Osteoblast (primary cell): ENCODE data around the gene TRAK1. TPM values are rescaled to one million over a fixed set of nuclear protein-coding genes. Genes with fewer than 3 reads are reported as not detected.

Source experiments
- DNase-seq: peaks from one replicate; pipeline ENCODE4 v3.0.0; 2011; ENCODE audit warnings: low spot score, mixed read lengths; ENCODE audit not compliant: insufficient read length; ENCODE audit errors: missing footprints
- H2AFZ ChIP-seq: 2 replicates; pipeline ENCODE4 v1.6.0; 2011; ENCODE audit warnings: mild to moderate bottlenecking, low read length
- H3K27ac ChIP-seq: 2 replicates; pipeline ENCODE4 v1.5.1; 2011; ENCODE audit warnings: mild to moderate bottlenecking, low read depth, low read length, moderate library complexity
- H3K27me3 ChIP-seq: 2 replicates; pipeline ENCODE4 v1.6.0; 2012; ENCODE audit warnings: mild to moderate bottlenecking, control low read depth, inconsistent platforms, low read length, moderate library complexity; ENCODE audit not compliant: insufficient read depth
- H3K36me3 ChIP-seq: 2 replicates; pipeline ENCODE4 v1.5.1; 2011; ENCODE audit warnings: mild to moderate bottlenecking, low read length, control low read depth, moderate library complexity; ENCODE audit not compliant: insufficient read depth
- H3K4me1 ChIP-seq: 2 replicates; pipeline ENCODE4 v1.5.1; 2011; ENCODE audit warnings: mild to moderate bottlenecking, low read length, control low read depth, moderate library complexity; ENCODE audit not compliant: insufficient read depth
- H3K4me2 ChIP-seq: 2 replicates; pipeline ENCODE4 v1.6.0; 2011; ENCODE audit warnings: mild to moderate bottlenecking, low read length; ENCODE audit not compliant: insufficient read depth
- H3K4me3 ChIP-seq: fragments of 200-600 bp; sonication (generic); 3 replicates; pipeline ENCODE4 v1.5.1; 2012; ENCODE audit warnings: mild to moderate bottlenecking, low read length, inconsistent platforms; ENCODE audit not compliant: insufficient read depth
- H3K79me2 ChIP-seq: 2 replicates; pipeline ENCODE4 v1.6.0; 2012; ENCODE audit warnings: mild to moderate bottlenecking, low read length, control low read depth, inconsistent platforms; ENCODE audit not compliant: insufficient read depth
- H3K9me3 ChIP-seq: 2 replicates; pipeline ENCODE4 v1.5.1; 2011; ENCODE audit warnings: low read depth, low read length, control low read depth
- H4K20me1 ChIP-seq: 2 replicates; pipeline ENCODE4 v1.6.0; 2012; ENCODE audit warnings: mild to moderate bottlenecking, low read length, control low read depth; ENCODE audit not compliant: insufficient read depth
- CTCF ChIP-seq: IDR thresholded peaks from 2 replicates; pipeline ENCODE4 v1.5.1; 2011; ENCODE audit warnings: mild to moderate bottlenecking, low read depth, low read length, moderate library complexity; ENCODE audit errors: extremely low read depth
- total RNA-seq: library from RNA; depleted of rRNA; stranded (reverse); fragments of >200 nt; gene quantifications from 2 replicates; pipeline ENCODE4 v1.2.3, GENCODE V29; 2012

TRAK1 gene
- total RNA-seq, 1 donor: 60.4 TPM

- Histone ChIP-seq H3K27me3 (no peaks in the 10 kb centered on the region), H2AFZ (no peak overlapping the region), H4K20me1 (no peaks in the 10 kb centered on the region), H3K4me2 (no peak overlapping the region), H3K36me3 (no peaks in the 10 kb centered on the region), H3K4me3 (no peak overlapping the region), H3K9me3 (no peaks in the 10 kb centered on the region), H3K79me2 (no peaks in the 10 kb centered on the region), H3K4me1 (peaks cover 2% of the 10 kb centered on the region), H3K27ac (no peak overlapping the region)
- DNase-seq: no peak
- no peak for TF ChIP-seq CTCF
Observed at GRCh38 chr3:42254566-42254965, 163.4 kb downstream of the TRAK1 start.

DNA sequence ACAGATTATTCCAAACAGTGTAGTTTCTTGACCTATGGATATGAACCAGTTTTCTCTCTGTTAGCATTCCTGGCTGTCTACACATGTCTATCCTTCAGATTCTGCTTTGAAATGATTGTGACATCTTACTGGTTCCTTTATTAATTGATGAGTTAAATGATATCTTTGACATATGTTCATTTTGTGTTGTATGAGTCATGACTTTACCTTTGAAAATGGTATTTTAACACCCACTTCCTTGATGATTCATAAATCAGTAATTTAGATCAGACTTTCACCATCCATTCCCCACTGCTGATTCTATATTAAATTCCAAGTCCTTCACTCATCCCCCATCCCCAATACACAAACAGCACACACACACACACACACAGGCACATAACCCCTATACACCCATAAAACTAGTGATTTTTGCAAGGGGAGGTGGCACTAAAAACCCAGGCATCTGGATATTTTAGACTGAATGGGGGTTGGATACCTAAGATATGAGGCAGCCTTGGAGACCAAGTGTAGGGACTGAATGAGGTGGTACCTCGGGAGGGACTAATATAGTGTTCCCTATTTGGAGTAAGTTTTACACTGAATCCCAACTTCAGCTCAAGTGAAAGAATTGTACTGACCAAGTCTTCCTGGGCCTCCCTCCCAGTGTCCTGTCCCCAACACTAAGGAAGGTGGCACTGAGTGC lies 165.1 kb downstream of the TRAK1 start:
- no peak for DNase-seq
- H3K36me3 ChIP-seq: no peaks in the 10 kb centered on the region
- H3K27me3 ChIP-seq: peaks cover 4% of the 10 kb centered on the region
- no peak overlapping the region for H3K27ac ChIP-seq
- H3K9me3 ChIP-seq: no peaks in the 10 kb centered on the region
- no peak overlapping the region for H3K4me3 ChIP-seq
- H3K4me2 ChIP-seq: no peak overlapping the region
- H2AFZ ChIP-seq: no peak overlapping the region
- H3K79me2 ChIP-seq: no peaks in the 10 kb centered on the region
- no peaks in the 10 kb centered on the region for H4K20me1 ChIP-seq
- H3K4me1 ChIP-seq: peaks cover 2% of the 10 kb centered on the region
- TF ChIP-seq CTCF: no peak

DNA sequence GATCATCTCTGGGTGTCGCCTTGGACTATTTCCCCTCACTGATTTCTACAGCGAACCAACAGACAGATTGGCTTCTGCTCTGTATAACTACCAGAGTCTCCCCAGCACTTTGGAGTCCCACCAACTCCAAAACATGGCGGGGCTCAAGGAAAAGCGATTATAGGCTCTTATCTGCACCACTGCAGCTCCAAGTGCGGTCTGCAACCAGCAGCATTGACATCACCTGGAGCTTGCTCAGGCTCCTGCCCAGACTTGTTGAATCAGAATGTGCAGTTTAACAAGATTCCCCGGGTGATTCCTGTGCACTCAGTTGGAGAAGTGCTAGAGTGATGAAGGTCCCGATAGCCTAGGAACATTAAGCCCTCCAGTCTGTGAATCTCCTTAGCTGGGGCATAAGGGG lies 165.8 kb downstream of the TRAK1 start:
- H4K20me1 ChIP-seq: no peaks in the 10 kb centered on the region
- TF ChIP-seq CTCF: no peak
- no peaks in the 10 kb centered on the region for H3K36me3 ChIP-seq
- H3K4me1 ChIP-seq: peaks cover 2% of the 10 kb centered on the region
- DNase-seq: no peak
- no peak overlapping the region for H3K4me3 ChIP-seq
- H3K4me2 ChIP-seq: no peak overlapping the region
- no peaks in the 10 kb centered on the region for H3K79me2 ChIP-seq
- no peak overlapping the region for H2AFZ ChIP-seq
- peaks cover 4% of the 10 kb centered on the region for H3K27me3 ChIP-seq
- no peaks in the 10 kb centered on the region for H3K9me3 ChIP-seq
- no peak overlapping the region for H3K27ac ChIP-seq

GRCh38 chr3:42262525-42262924 lies 171.4 kb downstream of the TRAK1 start:
- no peak overlapping the region for H3K4me2 ChIP-seq

More at GRCh38 chr3:42262525-42262924, 171.4 kb downstream of the TRAK1 start:
- Histone ChIP-seq H3K36me3 (no peaks in the 10 kb centered on the region), H3K9me3 (no peaks in the 10 kb centered on the region), H3K4me3 (no peak overlapping the region), H4K20me1 (no peaks in the 10 kb centered on the region), H2AFZ (no peak overlapping the region), H3K79me2 (no peaks in the 10 kb centered on the region), H3K4me1 (no peaks in the 10 kb centered on the region), H3K27me3 (peaks cover 40% of the 10 kb centered on the region), H3K27ac (no peak overlapping the region)
- peak; percentile 65 for DNase-seq
- TF ChIP-seq CTCF: no peak
